GM23248 (cell line): ENCODE data around the gene HOXC5. TPM values are rescaled to one million over a fixed set of nuclear protein-coding genes. Genes with fewer than 3 reads are reported as not detected.

Experiments
- DNase-seq: peaks from one replicate; pipeline ENCODE4 v3.0.0-alpha.2; 2015
- H2AFZ ChIP-seq: fragments of 200-600 bp; sonication (generic); 2 replicates; pipeline ENCODE4 v1.6.1; 2016; ENCODE audit warnings: antibody characterized with exemption
- H3F3A ChIP-seq: fragments of 200-600 bp; sonication (generic); 2 replicates; pipeline ENCODE4 v1.6.1; 2016; ENCODE audit warnings: mild to moderate bottlenecking, antibody characterized with exemption, mixed run types; ENCODE audit not compliant: insufficient read depth
- H3K27ac ChIP-seq: fragments of 200-600 bp; sonication (generic); 2 replicates; pipeline ENCODE4 v1.5.1; 2016; ENCODE audit warnings: mild to moderate bottlenecking
- H3K27me3 ChIP-seq: fragments of 200-600 bp; sonication (generic); replicated peaks from 2 replicates; pipeline ENCODE4 v1.6.1; 2016; ENCODE audit warnings: mild to moderate bottlenecking; ENCODE audit not compliant: insufficient read depth
- H3K36me3 ChIP-seq: fragments of 200-600 bp; sonication (generic); 2 replicates; pipeline ENCODE4 v1.6.1; 2016; ENCODE audit warnings: low read depth, mild to moderate bottlenecking
- H3K4me1 ChIP-seq: fragments of 200-600 bp; sonication (generic); 2 replicates; pipeline ENCODE4 v1.6.1; 2016; ENCODE audit warnings: mild to moderate bottlenecking; ENCODE audit not compliant: insufficient read depth
- H3K4me2 ChIP-seq: fragments of 200-600 bp; sonication (generic); one replicate; pipeline ENCODE4 v1.6.1; 2016; ENCODE audit warnings: mild to moderate bottlenecking; ENCODE audit not compliant: unreplicated experiment
- H3K4me3 ChIP-seq: fragments of 200-600 bp; sonication (generic); 2 replicates; pipeline ENCODE4 v1.5.1; 2016; ENCODE audit warnings: mild to moderate bottlenecking
- H3K79me2 ChIP-seq: fragments of 200-600 bp; sonication (generic); 2 replicates; pipeline ENCODE4 v1.6.1; 2016; ENCODE audit warnings: mild to moderate bottlenecking; ENCODE audit not compliant: insufficient read depth
- H3K9ac ChIP-seq: fragments of 200-600 bp; sonication (generic); 2 replicates; pipeline ENCODE4 v1.6.1; 2016; ENCODE audit warnings: mild to moderate bottlenecking
- H3K9me2 ChIP-seq: fragments of 200-600 bp; sonication (generic); 2 replicates; pipeline ENCODE4 v1.6.1; 2016; ENCODE audit warnings: mixed run types, mild to moderate bottlenecking, moderate library complexity; ENCODE audit not compliant: insufficient read depth
- H3K9me3 ChIP-seq: fragments of 200-600 bp; sonication (generic); one replicate; pipeline ENCODE4 v1.6.1; 2017; ENCODE audit warnings: low read depth
- H4K20me1 ChIP-seq: fragments of 200-600 bp; sonication (generic); 2 replicates; pipeline ENCODE4 v1.6.0; 2016; ENCODE audit not compliant: insufficient read depth
- EZH2 ChIP-seq: fragments of 200-600 bp; sonication (generic); IDR thresholded peaks from 2 replicates; pipeline ENCODE4 v1.6.1; 2018; ENCODE audit warnings: antibody characterized with exemption, mild to moderate bottlenecking; ENCODE audit not compliant: insufficient read depth, poor library complexity, severe bottlenecking
- EZH2phosphoT487 ChIP-seq: fragments of 200-600 bp; sonication (generic); IDR thresholded peaks from 2 replicates; pipeline ENCODE4 v1.6.1; 2018; ENCODE audit warnings: antibody characterized with exemption, moderate library complexity, mild to moderate bottlenecking, low read depth; ENCODE audit not compliant: insufficient read depth
- WGBS, 2 experiments: methylation state at CpG; one replicate each; pipeline ENCODE4 v1.1.6; 2015 to 2017; ENCODE audit warnings: low lambda C conversion rate in 2 of 2, low coverage in 1 of 2; ENCODE audit errors: missing lambda C conversion rate in 2 of 2; 5-methylcytosine and 5-hydroxymethylcytosine counted together
- in situ Hi-C: fragments of 300-500 bp; cut with MboI; formaldehyde crosslinking; loops from 2 replicates; pipeline ENCODE4 v1.15.0; 2020
- polyA plus RNA-seq: library from polyadenylated mRNA; unstranded; fragments of >200 nt; fragmentation: Nextera tagmentation; extraction: Ambion mirVana; gene quantifications from 2 replicates; pipeline ENCODE4 v1.2.1, GENCODE V29; 2016
- total RNA-seq: library from RNA; depleted of rRNA; stranded (reverse); fragments of >200 nt; shearing (Covaris generic); gene quantifications from 2 replicates; pipeline ENCODE4 v1.2.3, GENCODE V29; 2014; rRNA removed

Gene HOXC5
- total RNA-seq, result 1.1 and 1.8 TPM in 2 replicates
- polyA plus RNA-seq, result 0.65 and 1.3 TPM in 2 replicates

GRCh38 chr12:54032627-54033100 lies at the start of gene HOXC5:
Gene HOXC5 (plus strand): TSS chr12:54033050. CDS start chr12:54033123, 73 bp downstream.
- Histone ChIP-seq H3K9ac (peak within 1 kb of the TSS; percentile 97), H3K4me1 (peaks cover 30% of the 10 kb centered on the region), H3K27ac (peak within 1 kb of the TSS; percentile 99), H3K4me3 (peak within 1 kb of the TSS; percentile 77), H3F3A (peaks cover 18% of the 10 kb centered on the region), H3K36me3 (no peaks in the 10 kb centered on the region), H3K9me2 (no peaks in the 10 kb centered on the region), H2AFZ (peak within 1 kb of the TSS; percentile 70), H3K9me3 (no peaks in the 10 kb centered on the region), H3K4me2 (peak within 1 kb of the TSS; percentile 94), H3K27me3 (no peaks in the 10 kb centered on the region), H3K79me2 (peaks cover 84% of the 10 kb centered on the region), H4K20me1 (no peaks in the 10 kb centered on the region)
- TF ChIP-seq EZH2 (no peak), EZH2phosphoT487 (no peak)
- in situ Hi-C loops, result no loop called here
- WGBS, 2 experiments, result 2% methylated on average over 12 of the region's 12 CpGs
- peak; percentile 81 for DNase-seq

- Histone ChIP-seq H2AFZ (no peak overlapping the region), H3K9ac (no peak overlapping the region), H3K27me3 (peaks cover 94% of the 10 kb centered on the region), H4K20me1 (no peaks in the 10 kb centered on the region), H3K4me2 (no peak overlapping the region), H3F3A (no peaks in the 10 kb centered on the region), H3K9me3 (no peaks in the 10 kb centered on the region), H3K4me3 (no peak overlapping the region), H3K79me2 (no peaks in the 10 kb centered on the region), H3K4me1 (peaks cover 17% of the 10 kb centered on the region; the same call in 1 of the 2 replicates), H3K9me2 (no peaks in the 10 kb centered on the region), H3K36me3 (no peaks in the 10 kb centered on the region), H3K27ac (no peak overlapping the region)
- WGBS, 2 experiments, result 27 to 28% methylated on average over 17 of the region's 17 CpGs
- DNase-seq, result no peak
- TF ChIP-seq EZH2phosphoT487, result peak; percentile 88; the same call in 1 of the 2 replicates
- TF ChIP-seq EZH2, result peak; percentile 91
- in situ Hi-C loops, result no loop called here
Observed at GRCh38 chr12:53983568-53983949, 49.3 kb upstream of the HOXC5 start.

GRCh38 chr12:53983950-53984572 lies 48.8 kb upstream of the HOXC5 start:
- Histone ChIP-seq H3K27ac (no peak overlapping the region), H3K9me3 (no peaks in the 10 kb centered on the region), H3K36me3 (no peaks in the 10 kb centered on the region), H3F3A (no peaks in the 10 kb centered on the region), H4K20me1 (no peaks in the 10 kb centered on the region), H3K4me1 (peaks cover 17% of the 10 kb centered on the region; the same call in 1 of the 2 replicates), H3K27me3 (peaks cover 94% of the 10 kb centered on the region), H3K9ac (no peak overlapping the region), H3K9me2 (no peaks in the 10 kb centered on the region), H3K4me3 (no peak overlapping the region), H2AFZ (no peak overlapping the region), H3K79me2 (no peaks in the 10 kb centered on the region), H3K4me2 (no peak overlapping the region)
- DNase-seq, result no peak
- WGBS, 2 experiments, result 13 to 15% methylated on average over 30 of the region's 30 CpGs
- no peak; the same call in none of the 2 replicates for TF ChIP-seq EZH2phosphoT487
- TF ChIP-seq EZH2, result peak; percentile 97
- in situ Hi-C loops, result no loop called here

- Histone ChIP-seq H3F3A (no peaks in the 10 kb centered on the region), H3K9me2 (no peaks in the 10 kb centered on the region), H3K9ac (no peak within 1 kb of the TSS), H3K27me3 (peaks cover 94% of the 10 kb centered on the region), H3K27ac (no peak within 1 kb of the TSS), H3K9me3 (no peaks in the 10 kb centered on the region), H3K79me2 (no peaks in the 10 kb centered on the region), H4K20me1 (no peaks in the 10 kb centered on the region), H2AFZ (peak within 1 kb of the TSS; percentile 79), H3K36me3 (no peaks in the 10 kb centered on the region), H3K4me2 (peak within 1 kb of the TSS; percentile 95), H3K4me3 (peak within 1 kb of the TSS; percentile 72), H3K4me1 (peaks cover 19% of the 10 kb centered on the region)
- DNase-seq, result peak; percentile 98
- WGBS, 2 experiments, result 4 to 8% methylated on average over 43 to 54 of the region's 55 CpGs
- TF ChIP-seq EZH2phosphoT487, result no peak
- no peak for TF ChIP-seq EZH2
- in situ Hi-C loops, result no loop called here
Observed at GRCh38 chr12:53984901-53985691, 47.8 kb upstream of the HOXC5 start, which contains the start of gene HOXC10. Gene HOXC10 (plus strand): TSS chr12:53985146. CDS start chr12:53985260, 114 bp downstream.
